ENCODE results near the gene ZNF625. TPM values are rescaled to one million over a fixed set of nuclear protein-coding genes. Genes with fewer than 3 reads are reported as not detected.

Gene ZNF625
- total RNA-seq, 2 experiments from 2014 or later = 0.56 to 0.85 TPM

DNA sequence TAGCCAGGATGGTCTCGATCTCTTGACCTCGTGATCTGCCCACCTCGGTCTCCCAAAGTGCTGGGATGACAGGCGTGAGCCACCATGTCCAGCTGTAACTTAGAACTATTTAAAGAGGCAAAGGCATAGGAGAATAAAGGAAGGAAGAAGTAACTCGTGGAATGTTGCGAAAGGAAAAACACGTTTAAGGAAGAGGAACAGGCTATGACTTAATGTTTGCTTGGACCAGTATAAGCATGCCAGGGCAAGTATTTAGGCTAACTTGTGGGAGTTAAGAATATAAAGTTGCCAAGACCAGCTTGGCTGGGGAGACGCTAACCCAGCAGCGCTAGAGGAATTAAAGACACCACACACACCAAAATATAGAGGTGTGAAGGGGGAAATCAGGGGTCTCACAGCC lies 58.5 kb downstream of the ZNF625 start:
- H3K27me3 Mint-ChIP-seq = peaks cover 7% of the 10 kb centered on the region
- no peak for ATAC-seq (ENCODE audit: poor library complexity)
- POLR2A ChIA-PET = no interaction called here

DNA sequence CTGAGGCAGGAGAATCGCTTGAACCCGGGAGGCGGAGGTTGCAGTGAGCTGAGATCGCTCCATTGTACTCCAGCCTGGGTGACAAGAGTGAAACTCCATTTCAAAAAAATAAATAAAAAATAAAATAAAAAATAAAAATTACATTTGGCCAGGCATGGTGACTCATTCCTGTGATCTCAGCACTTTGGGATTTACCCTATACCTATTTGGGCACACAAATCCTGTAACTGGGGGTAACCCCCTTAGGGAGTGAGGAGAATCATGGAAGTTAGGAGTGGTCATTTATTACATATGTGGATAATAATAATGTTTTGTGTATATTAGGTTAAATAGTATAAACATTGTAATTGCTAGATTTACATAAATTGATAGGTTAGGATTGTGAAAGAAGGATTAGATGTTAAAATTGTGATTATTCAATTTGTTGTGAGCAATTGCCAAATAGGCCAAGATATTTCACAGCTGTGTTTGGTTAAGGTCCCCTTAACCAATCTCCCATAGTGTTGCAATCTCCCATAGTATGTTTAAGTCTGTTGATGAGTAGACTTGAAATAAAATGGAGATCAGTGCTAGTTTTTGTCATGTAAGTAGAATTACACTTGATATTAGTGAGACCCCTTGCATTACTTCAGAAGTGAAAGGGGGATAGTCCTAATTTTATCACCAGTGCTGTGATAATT lies 61.3 kb downstream of the ZNF625 start:
- CTCF ChIA-PET = interaction anchor here (0.7 kb wide), 1 partner anchor 8 kb away, joined by 3 read pairs; no protein-coding TSS in a partner anchor
- TF ChIP-seq, protein P1, sequence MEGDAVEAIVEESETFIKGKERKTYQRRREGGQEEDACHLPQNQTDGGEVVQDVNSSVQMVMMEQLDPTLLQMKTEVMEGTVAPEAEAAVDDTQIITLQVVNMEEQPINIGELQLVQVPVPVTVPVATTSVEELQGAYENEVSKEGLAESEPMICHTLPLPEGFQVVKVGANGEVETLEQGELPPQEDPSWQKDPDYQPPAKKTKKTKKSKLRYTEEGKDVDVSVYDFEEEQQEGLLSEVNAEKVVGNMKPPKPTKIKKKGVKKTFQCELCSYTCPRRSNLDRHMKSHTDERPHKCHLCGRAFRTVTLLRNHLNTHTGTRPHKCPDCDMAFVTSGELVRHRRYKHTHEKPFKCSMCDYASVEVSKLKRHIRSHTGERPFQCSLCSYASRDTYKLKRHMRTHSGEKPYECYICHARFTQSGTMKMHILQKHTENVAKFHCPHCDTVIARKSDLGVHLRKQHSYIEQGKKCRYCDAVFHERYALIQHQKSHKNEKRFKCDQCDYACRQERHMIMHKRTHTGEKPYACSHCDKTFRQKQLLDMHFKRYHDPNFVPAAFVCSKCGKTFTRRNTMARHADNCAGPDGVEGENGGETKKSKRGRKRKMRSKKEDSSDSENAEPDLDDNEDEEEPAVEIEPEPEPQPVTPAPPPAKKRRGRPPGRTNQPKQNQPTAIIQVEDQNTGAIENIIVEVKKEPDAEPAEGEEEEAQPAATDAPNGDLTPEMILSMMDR (IDR thresholded peaks at IDR 0.05) = no peak
- H3K9me3 Mint-ChIP-seq = peaks cover 5% of the 10 kb centered on the region

More for the DNA sequence above, 58.5 kb downstream of the ZNF625 start:
- intact Hi-C loops (cut with DNase I, micrococcal nuclease) = no loop called here
- H3K36me3 Mint-ChIP-seq (ENCODE audit: low read depth) = peaks cover 4% of the 10 kb centered on the region
- Histone ChIP-seq H3K9me3 (ENCODE audit: control insufficient read depth in 1 of 2, insufficient read depth in 1 of 2, low read length in 2 of 2) (peaks cover 0 to 8% of the 10 kb centered on the region in 2 experiments), H3K27me3 (ENCODE audit: control insufficient read depth in 1 of 2, insufficient read depth in 2 of 2, low read length in 2 of 2) (no peaks in the 10 kb centered on the region), H3K4me3 (ENCODE audit: low read length) (no peak overlapping the region), H3K36me3 (ENCODE audit: insufficient read depth, low read length) (no peaks in the 10 kb centered on the region), H3K27ac (ENCODE audit: low read depth in 1 of 2, low read length in 2 of 2) (no peak overlapping the region), H3K4me1 (ENCODE audit: insufficient read depth, low read length) (peaks cover 2% of the 10 kb centered on the region)
- TF ChIP-seq, protein P1 (IDR thresholded peaks at IDR 0.05) = no peak
- no peak overlapping the region for H3K27ac Mint-ChIP-seq
- no peak overlapping the region for H3K4me3 Mint-ChIP-seq
- no peak for DNase-seq
- CTCF ChIA-PET = interaction anchor here (0.6 kb wide), 1 partner anchor 1428 kb away, joined by 3 read pairs; no protein-coding TSS in a partner anchor
- H3K4me1 Mint-ChIP-seq (ENCODE audit: low read depth) = no peaks in the 10 kb centered on the region
- peaks cover 5% of the 10 kb centered on the region for H3K9me3 Mint-ChIP-seq

More for the DNA sequence above, 61.3 kb downstream of the ZNF625 start:
- Mint-ChIP-seq H3K4me3 (no peak overlapping the region), H3K27me3 (peaks cover 7% of the 10 kb centered on the region), H3K4me1 (ENCODE audit: low read depth) (peaks cover 12% of the 10 kb centered on the region), H3K36me3 (ENCODE audit: low read depth) (peaks cover 10% of the 10 kb centered on the region), H3K27ac (no peak overlapping the region)
- intact Hi-C loops (cut with DNase I, micrococcal nuclease) = no loop called here
- H3K4me3 ChIP-seq (ENCODE audit: low read length) = no peak overlapping the region
- no peak for DNase-seq
- peaks cover 0 to 5% of the 10 kb centered on the region in 2 experiments for H3K9me3 ChIP-seq (ENCODE audit: control insufficient read depth in 1 of 2, insufficient read depth in 1 of 2, low read length in 2 of 2)
- H3K27ac ChIP-seq (ENCODE audit: low read depth in 1 of 2, low read length in 2 of 2) = no peak overlapping the region
- no peaks in the 10 kb centered on the region for H3K27me3 ChIP-seq (ENCODE audit: control insufficient read depth in 1 of 2, insufficient read depth in 2 of 2, low read length in 2 of 2)
- POLR2A ChIA-PET = no interaction called here
- no peaks in the 10 kb centered on the region for H3K36me3 ChIP-seq (ENCODE audit: insufficient read depth, low read length)
- no peak for ATAC-seq (ENCODE audit: poor library complexity)
- peaks cover 13% of the 10 kb centered on the region for H3K4me1 ChIP-seq (ENCODE audit: insufficient read depth, low read length)

Other genes starting within 250 kb of the ZNF625 start
- gene ZNF700, start 231.6 kb downstream of the ZNF625 start, total RNA-seq = 10 to 100 TPM; 13.2 to 14.5 TPM
- gene ZNF763, start 191.7 kb downstream of the ZNF625 start, total RNA-seq = 1 to 10 TPM; 2.5 to 2.9 TPM
- gene ZNF433, start 121.1 kb downstream of the ZNF625 start, total RNA-seq = 1 to 10 TPM; 2.6 to 2.8 TPM
- not detected for gene ZNF878, start 103.8 kb downstream of the ZNF625 start, total RNA-seq
- 10 to 100 TPM; 22.2 to 23.7 TPM for gene ZNF844, start 92.0 kb downstream of the ZNF625 start, total RNA-seq
- gene ZNF20, start 16.4 kb downstream of the ZNF625 start, total RNA-seq = 1 to 10 TPM; 1.0 to 1.2 TPM
- 10 to 100 TPM; 40.5 to 45.6 TPM for gene ZNF136, start 6.4 kb upstream of the ZNF625 start, total RNA-seq
- 10 to 100 TPM; 30.4 to 31.4 TPM for gene ZNF44, start 138.1 kb upstream of the ZNF625 start, total RNA-seq
- 1 to 10 TPM; 4.5 to 5.1 TPM for gene ZNF563, start 176.9 kb upstream of the ZNF625 start, total RNA-seq
- gene ZNF442, start 208.9 kb upstream of the ZNF625 start, total RNA-seq = under 1 TPM; 0.52 to 0.67 TPM
- 1 to 10 TPM; 1.1 to 1.6 TPM for gene ZNF799, start 244.5 kb upstream of the ZNF625 start, total RNA-seq